Activated naive CD4-positive, alpha-beta T cell treated with anti-CD3 and anti-CD28 coated beads, Interleukin-2, amount 10 ng/mL, durations not matched to agents 7 days and 5 days (primary cell): ENCODE data around the gene RARG.

Experiments
- CTCF ChIA-PET: fragments of 350-600 bp; sonication (Branson Sonifier 250); formaldehyde crosslinking; loops from one replicate; lab custom pipeline; 2021; ENCODE audit warnings: antibody characterized with exemption; lab: Charles Lee
- DNase-seq: peaks from one replicate; pipeline ENCODE4 v3.0.0-alpha.2; 2020
- H3K27ac Mint-ChIP-seq: one replicate; pipeline ENCODE4 v1.8.0; 2021; ENCODE audit warnings: mild to moderate bottlenecking, moderate library complexity, mixed read lengths
- H3K27me3 Mint-ChIP-seq: one replicate; pipeline ENCODE4 v1.8.0; 2021; ENCODE audit warnings: mild to moderate bottlenecking, mixed read lengths
- H3K36me3 Mint-ChIP-seq: one replicate; pipeline ENCODE4 v1.8.0; 2021; ENCODE audit warnings: mixed read lengths
- H3K4me1 Mint-ChIP-seq: one replicate; pipeline ENCODE4 v1.8.0; 2021; ENCODE audit warnings: mixed read lengths
- H3K4me3 Mint-ChIP-seq: one replicate; pipeline ENCODE4 v1.8.0; 2021; ENCODE audit warnings: mild to moderate bottlenecking, moderate library complexity, mixed read lengths
- H3K9me3 Mint-ChIP-seq: one replicate; pipeline ENCODE4 v1.8.0; 2021; ENCODE audit warnings: mixed read lengths

The RARG gene

GRCh38 chr12:53235742-53236442 is 3.9 kb upstream of the RARG start:
- Mint-ChIP-seq H3K27me3 (peaks cover 60% of the 10 kb centered on the region), H3K36me3 (no peaks in the 10 kb centered on the region), H3K4me3 (no peak overlapping the region), H3K4me1 (peaks cover 52% of the 10 kb centered on the region), H3K27ac (no peak overlapping the region), H3K9me3 (no peaks in the 10 kb centered on the region)
- CTCF ChIA-PET: interaction anchor here (0.9 to 1.1 kb wide), 4 partner anchors 16 to 76 kb away, joined by 3 to 8 read pairs (median 4); a partner anchor contains a TSS
- DNase-seq: no peak

DNA sequence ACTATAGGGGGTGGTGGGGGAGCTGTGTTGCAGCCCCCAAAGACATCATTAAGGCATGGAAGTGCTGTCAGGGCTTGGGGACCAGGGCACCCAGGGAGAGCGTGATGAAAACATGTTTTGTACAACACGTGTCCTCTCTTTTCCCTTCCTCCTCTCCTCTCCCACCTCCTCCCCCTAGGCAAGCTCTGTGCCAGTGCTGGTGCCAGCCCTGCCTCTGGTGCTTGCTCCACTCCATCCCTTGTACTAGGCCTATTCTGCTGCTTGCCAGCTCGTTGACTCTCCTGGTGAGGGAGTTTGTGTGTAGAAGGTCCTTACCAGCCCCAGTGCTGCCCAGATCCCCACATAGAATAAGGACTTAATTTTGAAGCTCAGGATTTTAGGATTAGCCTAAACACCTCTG is 3.2 kb upstream of the RARG start:
- peaks cover 54% of the 10 kb centered on the region for H3K4me1 Mint-ChIP-seq
- CTCF ChIA-PET: interaction anchor here (0.9 to 1.4 kb wide), 2 partner anchors 16 to 25 kb away, joined by 3 to 7 read pairs; a partner anchor contains a TSS
- no peak overlapping the region for H3K4me3 Mint-ChIP-seq
- no peak overlapping the region for H3K27ac Mint-ChIP-seq
- no peaks in the 10 kb centered on the region for H3K9me3 Mint-ChIP-seq
- no peaks in the 10 kb centered on the region for H3K36me3 Mint-ChIP-seq
- peaks cover 62% of the 10 kb centered on the region for H3K27me3 Mint-ChIP-seq
- no peak for DNase-seq

GRCh38 chr12:53234271-53234914 is 2.4 kb upstream of the RARG start:
- Mint-ChIP-seq H3K36me3 (no peaks in the 10 kb centered on the region), H3K27ac (no peak overlapping the region), H3K9me3 (no peaks in the 10 kb centered on the region), H3K4me1 (peaks cover 54% of the 10 kb centered on the region), H3K27me3 (peaks cover 60% of the 10 kb centered on the region), H3K4me3 (no peak overlapping the region)
- CTCF ChIA-PET: interaction anchor here (1.4 to 2.0 kb wide), 2 partner anchors 17 to 21 kb away, joined by 7 read pairs; a partner anchor contains a TSS
- no peak for DNase-seq

DNA sequence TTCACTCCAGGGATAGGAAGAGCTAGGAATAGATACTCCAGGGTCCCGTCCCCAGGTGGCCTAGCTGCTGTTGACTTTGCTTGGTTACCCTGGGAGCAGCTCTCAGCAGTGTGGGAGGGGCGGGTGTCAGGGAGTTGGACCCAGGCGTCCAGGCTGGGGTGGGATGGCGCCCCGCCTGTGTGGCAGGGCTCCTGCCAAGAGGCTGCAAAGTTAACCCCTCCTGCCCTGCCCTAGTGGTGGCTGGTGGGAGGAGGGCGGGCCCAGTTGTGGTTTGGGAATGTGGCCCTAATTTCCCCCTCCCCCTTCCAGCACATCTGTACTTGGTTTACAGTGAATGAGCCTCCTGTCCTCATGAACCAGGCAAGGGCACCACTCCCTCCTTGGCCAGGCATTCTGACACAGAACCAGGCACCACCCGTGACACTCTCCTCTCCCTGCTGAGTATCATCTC is 1.7 kb upstream of the RARG start:
- Mint-ChIP-seq H3K4me1 (peaks cover 54% of the 10 kb centered on the region), H3K27ac (no peak overlapping the region)
- CTCF ChIA-PET: interaction anchor here (1.0 to 2.0 kb wide), 3 partner anchors 13 to 74 kb away, joined by 3 to 7 read pairs (median 5); no protein-coding TSS in a partner anchor

DNA sequence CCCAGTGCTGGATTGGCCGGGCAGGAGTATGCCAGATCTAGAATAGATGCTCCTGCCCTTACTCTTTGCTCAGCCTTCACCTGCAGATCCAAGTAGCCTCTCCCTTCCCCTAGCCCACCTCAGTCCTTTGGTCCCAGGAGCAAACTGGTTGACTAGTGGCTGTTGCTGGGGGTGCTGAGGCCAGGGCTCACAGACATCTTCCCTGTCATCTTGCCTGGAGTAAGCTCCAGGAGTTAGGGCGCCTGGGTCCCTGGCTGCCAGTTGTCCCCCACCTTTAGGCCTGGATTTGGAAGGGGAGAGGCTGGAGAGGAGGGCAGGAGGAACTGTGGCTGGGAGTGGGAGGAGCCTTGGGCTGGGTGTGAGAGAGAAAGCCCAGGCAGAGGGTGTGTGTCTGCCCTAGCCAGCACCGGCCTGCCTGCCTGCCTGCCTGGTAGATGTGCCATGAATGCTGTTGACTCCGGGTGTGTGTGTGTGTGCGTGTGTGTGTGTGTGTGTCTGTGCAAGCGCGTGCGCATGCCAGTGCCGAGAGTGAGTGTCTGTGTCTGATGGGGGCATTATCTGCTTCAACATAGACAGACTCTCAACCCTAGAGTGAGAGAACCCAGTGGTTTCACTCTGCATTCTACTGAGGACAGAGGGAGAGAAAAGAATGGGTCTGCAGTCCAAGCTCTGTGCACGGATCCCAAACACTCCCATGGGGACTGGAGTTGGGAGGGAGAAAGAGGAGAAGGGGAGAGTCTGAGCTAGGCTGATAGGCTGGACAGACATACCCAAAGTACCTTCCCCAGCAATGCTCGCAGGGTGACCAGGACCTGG is 845 bp upstream of the RARG start:
- Mint-ChIP-seq H3K9me3 (no peaks in the 10 kb centered on the region), H3K27ac (peak overlapping the region; percentile 83), H3K4me3 (peak overlapping the region; percentile 80), H3K36me3 (no peaks in the 10 kb centered on the region), H3K4me1 (peaks cover 57% of the 10 kb centered on the region), H3K27me3 (peaks cover 50% of the 10 kb centered on the region)
- DNase-seq: peak; percentile 66
- CTCF ChIA-PET: interaction anchor here (1.0 to 2.0 kb wide), 3 partner anchors 12 to 73 kb away, joined by 3 to 7 read pairs (median 5); no protein-coding TSS in a partner anchor

More for the DNA sequence above, 1.7 kb upstream of the RARG start:
- DNase-seq: no peak
- Mint-ChIP-seq H3K27me3 (peaks cover 55% of the 10 kb centered on the region), H3K4me3 (peak overlapping the region; percentile 19), H3K9me3 (no peaks in the 10 kb centered on the region), H3K36me3 (no peaks in the 10 kb centered on the region)

DNA sequence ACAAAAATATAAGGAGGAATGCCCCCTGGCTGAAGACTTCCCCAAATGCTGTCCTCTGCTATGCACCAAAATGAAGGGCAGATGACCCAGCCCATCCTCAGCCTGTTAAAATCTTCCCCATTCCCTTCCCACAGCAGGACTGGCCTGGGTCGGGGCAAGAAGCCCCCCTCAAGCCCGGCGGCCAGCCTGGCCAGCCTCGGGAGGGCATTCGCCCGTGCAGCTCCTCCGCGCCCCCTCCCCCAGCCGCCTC is 413 bp downstream of the RARG start:
- H3K36me3 Mint-ChIP-seq: peaks cover 4% of the 10 kb centered on the region
- H3K4me1 Mint-ChIP-seq: peaks cover 53% of the 10 kb centered on the region
- peaks cover 52% of the 10 kb centered on the region for H3K27me3 Mint-ChIP-seq
- peak overlapping the region; percentile 62 for H3K4me3 Mint-ChIP-seq
- DNase-seq: no peak
- CTCF ChIA-PET: interaction anchor here (1.0 kb wide), 1 partner anchor 65 kb away, joined by 3 read pairs; no protein-coding TSS in a partner anchor
- H3K27ac Mint-ChIP-seq: no peak overlapping the region
- H3K9me3 Mint-ChIP-seq: no peaks in the 10 kb centered on the region

- peak overlapping the region; percentile 56 for H3K27ac Mint-ChIP-seq
- peaks cover 48% of the 10 kb centered on the region for H3K4me1 Mint-ChIP-seq
- DNase-seq: no peak
- H3K9me3 Mint-ChIP-seq: no peaks in the 10 kb centered on the region
- CTCF ChIA-PET: interaction anchor here (2.3 kb wide), 1 partner anchor 17 kb away, joined by 11 read pairs; no protein-coding TSS in a partner anchor
- H3K36me3 Mint-ChIP-seq: peaks cover 4% of the 10 kb centered on the region
- H3K27me3 Mint-ChIP-seq: peaks cover 55% of the 10 kb centered on the region
- H3K4me3 Mint-ChIP-seq: peak overlapping the region; percentile 1
Observed at GRCh38 chr12:53230108-53230845, 1.7 kb downstream of the RARG start.

DNA sequence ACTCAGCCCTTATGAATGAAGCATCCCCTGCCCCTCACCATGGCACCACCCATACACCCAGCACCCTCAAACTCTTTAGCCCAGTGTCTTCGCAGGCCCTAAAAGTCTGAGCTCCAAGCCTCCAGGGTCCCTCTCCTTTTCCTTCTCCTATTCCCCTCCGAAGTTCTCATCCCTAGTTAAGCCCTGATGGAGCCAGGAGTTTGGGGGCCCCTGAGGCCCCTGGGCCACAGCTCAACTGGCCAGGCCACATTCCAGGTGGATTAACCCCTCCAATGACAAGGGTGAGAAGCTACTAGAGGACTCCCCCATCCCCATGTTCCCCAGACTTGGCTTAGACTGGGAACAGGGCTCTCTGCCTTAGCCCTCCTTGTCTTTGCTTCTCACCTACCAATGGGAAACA is 2.6 kb downstream of the RARG start:
- peaks cover 52% of the 10 kb centered on the region for H3K4me1 Mint-ChIP-seq
- CTCF ChIA-PET: interaction anchor here (2.3 kb wide), 1 partner anchor 16 kb away, joined by 11 read pairs; no protein-coding TSS in a partner anchor
- H3K4me3 Mint-ChIP-seq: no peak overlapping the region
- peaks cover 54% of the 10 kb centered on the region for H3K27me3 Mint-ChIP-seq
- DNase-seq: no peak
- no peaks in the 10 kb centered on the region for H3K9me3 Mint-ChIP-seq
- H3K36me3 Mint-ChIP-seq: peaks cover 4% of the 10 kb centered on the region
- peak overlapping the region; percentile 21 for H3K27ac Mint-ChIP-seq

GRCh38 chr12:53227836-53228235 is 4.2 kb downstream of the RARG start:
- peaks cover 4% of the 10 kb centered on the region for H3K36me3 Mint-ChIP-seq
- no peaks in the 10 kb centered on the region for H3K9me3 Mint-ChIP-seq
- no peak overlapping the region for H3K27ac Mint-ChIP-seq
- CTCF ChIA-PET: interaction anchor here (1.3 to 2.3 kb wide), 2 partner anchors 14 to 23 kb away, joined by 3 to 11 read pairs; no protein-coding TSS in a partner anchor
- H3K4me1 Mint-ChIP-seq: peaks cover 55% of the 10 kb centered on the region
- DNase-seq: no peak
- H3K4me3 Mint-ChIP-seq: no peak overlapping the region
- peaks cover 41% of the 10 kb centered on the region for H3K27me3 Mint-ChIP-seq

DNA sequence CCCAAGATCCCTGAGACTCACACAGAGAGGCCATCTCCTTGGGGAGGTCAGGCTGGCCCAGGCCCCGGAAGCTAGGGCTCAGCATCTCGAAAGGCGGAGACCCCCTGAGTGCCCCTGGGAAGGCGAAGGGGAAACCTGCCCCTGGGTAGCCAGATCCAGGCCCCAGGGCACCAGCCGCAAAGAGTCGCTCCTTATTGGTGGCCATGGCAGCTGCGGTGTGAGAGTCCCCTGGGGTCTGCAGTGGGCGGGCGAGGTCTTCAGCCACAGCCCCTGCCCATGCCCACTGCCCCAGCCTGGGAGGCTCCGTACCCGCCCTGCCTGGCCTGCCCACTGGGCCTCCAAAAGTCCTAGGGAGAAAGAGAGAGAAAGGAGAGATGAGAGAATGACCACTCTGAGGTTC is 4.7 kb downstream of the RARG start:
- H3K27ac Mint-ChIP-seq: no peak overlapping the region
- H3K4me1 Mint-ChIP-seq: peaks cover 55% of the 10 kb centered on the region
- no peak overlapping the region for H3K4me3 Mint-ChIP-seq
- no peaks in the 10 kb centered on the region for H3K9me3 Mint-ChIP-seq
- H3K27me3 Mint-ChIP-seq: peaks cover 36% of the 10 kb centered on the region
- CTCF ChIA-PET: interaction anchor here (1.0 to 1.3 kb wide), 2 partner anchors 13 to 24 kb away, joined by 3 read pairs; no protein-coding TSS in a partner anchor
- H3K36me3 Mint-ChIP-seq: peaks cover 4% of the 10 kb centered on the region
- DNase-seq: no peak

GRCh38 chr12:53226815-53227214 is 5.2 kb downstream of the RARG start:
- CTCF ChIA-PET: interaction anchor here (1.0 kb wide), 1 partner anchor 12 kb away, joined by 3 read pairs; no protein-coding TSS in a partner anchor
- Mint-ChIP-seq H3K27ac (no peak overlapping the region), H3K9me3 (no peaks in the 10 kb centered on the region), H3K4me1 (peaks cover 58% of the 10 kb centered on the region), H3K4me3 (no peak overlapping the region), H3K27me3 (peaks cover 35% of the 10 kb centered on the region), H3K36me3 (peaks cover 4% of the 10 kb centered on the region)
- no peak for DNase-seq

GRCh38 chr12:53225635-53226424 is 6.2 kb downstream of the RARG start:
- CTCF ChIA-PET: interaction anchor here (1.8 kb wide), 1 partner anchor 26 kb away, joined by 6 read pairs; a partner anchor contains a TSS
- Mint-ChIP-seq H3K4me3 (no peak overlapping the region), H3K9me3 (no peaks in the 10 kb centered on the region), H3K27ac (no peak overlapping the region), H3K36me3 (peaks cover 4% of the 10 kb centered on the region), H3K4me1 (peaks cover 58% of the 10 kb centered on the region), H3K27me3 (peaks cover 27% of the 10 kb centered on the region)
- DNase-seq: no peak
